K562 (cell line): Measurements from ENCODE around the gene EIF5B. TPM values are rescaled to one million over a fixed set of nuclear protein-coding genes. Genes with fewer than 3 reads are reported as not detected.

Experiments used
- ARID3A ChIP-seq: IDR thresholded peaks from 2 replicates; pipeline ENCODE4 v1.6.1; 2012; ENCODE audit warnings: low read depth, low read length, improper control_type of control experiment, borderline replicate concordance
- FOSL1 ChIP-seq: fragments of 200-800 bp; sonication (Bioruptor generic); conservative IDR thresholded peaks from 2 replicates; pipeline ENCODE4 v1.6.1; 2016; ENCODE audit warnings: missing genetic modification characterization, missing compliant biosample characterization
- FOXM1 ChIP-seq, 2 experiments: fragments of 450-650 bp in 1 of 2; sonication (generic) in 1 of 2; formaldehyde crosslinking in 1 of 2; IDR thresholded peaks; 2 replicates each; pipeline versions ENCODE4 v1.6.1 to v1.9.0; 2017 to 2022; ENCODE audit warnings: low read depth in 2 of 2, mild to moderate bottlenecking in 2 of 2, missing genetic modification reagents in 1 of 2, moderate library complexity in 1 of 2
- KLF13 ChIP-seq: fragments of 450-650 bp; IDR thresholded peaks from 2 replicates; pipeline ENCODE4 v1.6.1; 2016; ENCODE audit warnings: missing genetic modification characterization, low read depth, mild to moderate bottlenecking, missing compliant biosample characterization, moderate library complexity, borderline replicate concordance
- SMARCA4 ChIP-seq: fragments of 450-650 bp; IDR thresholded peaks from 2 replicates; pipeline ENCODE4 v1.6.1; 2016
- SNRNP70 ChIP-seq: fragments of 200-400 bp; formaldehyde crosslinking; optimal IDR thresholded peaks from 2 replicates; pipeline ENCODE3; 2017; ENCODE audit warnings: low read depth, low read length
- VEZF1 ChIP-seq: fragments of 200-800 bp; sonication (Bioruptor generic); IDR thresholded peaks from 2 replicates; pipeline ENCODE4 v1.6.1; 2017; ENCODE audit warnings: missing genetic modification characterization, missing compliant biosample characterization
- ZBTB17 ChIP-seq: fragments of 450-650 bp; formaldehyde crosslinking; IDR thresholded peaks from 2 replicates; pipeline ENCODE4 v1.4.0; 2020; ENCODE audit warnings: mild to moderate bottlenecking
- ZNF436 ChIP-seq: fragments of 250-450, 450-650 bp; sonication (Bioruptor Pico); formaldehyde crosslinking; IDR thresholded peaks from 2 replicates; pipeline ENCODE4 v1.7.0; 2020; ENCODE audit warnings: mild to moderate bottlenecking
- polyA plus RNA-seq, 8 experiments: library from polyadenylated mRNA; depleted of rRNA in 4 of 8; stranded (reverse) in 5 of 8; unstranded in 3 of 8; fragments of >200 nt; fragmentation: Nextera tagmentation in 2 of 8; fragmentation: Illumina TruSeq in 1 of 8; extraction: Ambion mirVana in 2 of 8; extraction: Trizol in 1 of 8; gene quantifications; 2 replicates each; pipeline versions ENCODE4 v1.2.1 to v1.2.3, GENCODE V29; 2011 to 2014; ENCODE audit warnings: inconsistent platforms in 1 of 8, missing spikeins in 1 of 8
- total RNA-seq, 7 experiments: library from RNA; depleted of rRNA in 6 of 7; stranded (reverse); fragments of >200 nt in 6 of 7; fragmentation: Illumina TruSeq in 2 of 7; extraction: Trizol in 2 of 7; gene quantifications; 2 replicates each; pipeline versions ENCODE4 v1.2.1 to v1.2.3, GENCODE V29; 2011 to 2021; ENCODE audit warnings: low replicate concordance in 1 of 7
- TF ChIP-seq, protein P1 (sequence below): IDR thresholded peaks from 2 replicates; pipeline ENCODE4 v1.6.1; 2016; ENCODE audit warnings: missing genetic modification characterization, missing compliant biosample characterization
- TF ChIP-seq, protein P2 (sequence below): fragments of 250-450 bp; sonication (Bioruptor Pico); IDR thresholded peaks from 2 replicates; pipeline ENCODE4 v1.9.0; 2021; ENCODE audit warnings: mild to moderate bottlenecking, inconsistent platforms
- TF ChIP-seq, protein P3 (sequence below): fragments of 200-800 bp; sonication (Bioruptor generic); IDR thresholded peaks from 2 replicates; pipeline ENCODE4 v1.6.1; 2016; ENCODE audit warnings: missing genetic modification characterization, missing compliant biosample characterization
- TF ChIP-seq, protein P4 (sequence below): conservative IDR thresholded peaks from 2 replicates; pipeline ENCODE4 v1.6.1; 2011; ENCODE audit warnings: low read depth, mild to moderate bottlenecking, low read length; ENCODE audit not compliant: control insufficient read depth

EIF5B gene
- total and polyA plus RNA-seq, 9 of the 15 experiments (the other 6 are each of a cell fraction or from before 2014, with no cell fraction given), result 26.5 to 143 (median 47.7) TPM

GRCh38 chr2:99336804-99337112 lies 431 bp upstream of the EIF5B start (continued):
- TF ChIP-seq FOXM1 (IDR thresholded peaks at IDR 0.05; ENCODE audit: low read depth) (no peak), FOXM1 (CRISPR knock-in tag; IDR thresholded peaks at IDR 0.05; ENCODE audit: low read depth) (0 out of 2 replicates have a peak, but pooled peaks have one; percentile 20), SMARCA4 (0 out of 2 replicates have a peak, but pooled peaks have one; percentile 14), ARID3A (no peak), SNRNP70 (no peak), KLF13 (tag) (no peak), ZNF436 (CRISPR knock-in tag) (no peak), FOSL1 (tag) (peak; percentile 50), ZBTB17 (CRISPR knock-in tag) (no peak), VEZF1 (no peak)
- TF ChIP-seq, protein P1, sequence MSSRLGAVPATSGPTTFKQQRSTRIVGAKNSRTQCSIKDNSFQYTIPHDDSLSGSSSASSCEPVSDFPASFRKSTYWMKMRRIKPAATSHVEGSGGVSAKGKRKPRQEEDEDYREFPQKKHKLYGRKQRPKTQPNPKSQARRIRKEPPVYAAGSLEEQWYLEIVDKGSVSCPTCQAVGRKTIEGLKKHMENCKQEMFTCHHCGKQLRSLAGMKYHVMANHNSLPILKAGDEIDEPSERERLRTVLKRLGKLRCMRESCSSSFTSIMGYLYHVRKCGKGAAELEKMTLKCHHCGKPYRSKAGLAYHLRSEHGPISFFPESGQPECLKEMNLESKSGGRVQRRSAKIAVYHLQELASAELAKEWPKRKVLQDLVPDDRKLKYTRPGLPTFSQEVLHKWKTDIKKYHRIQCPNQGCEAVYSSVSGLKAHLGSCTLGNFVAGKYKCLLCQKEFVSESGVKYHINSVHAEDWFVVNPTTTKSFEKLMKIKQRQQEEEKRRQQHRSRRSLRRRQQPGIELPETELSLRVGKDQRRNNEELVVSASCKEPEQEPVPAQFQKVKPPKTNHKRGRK (tag), result no peak
- TF ChIP-seq, protein P2, sequence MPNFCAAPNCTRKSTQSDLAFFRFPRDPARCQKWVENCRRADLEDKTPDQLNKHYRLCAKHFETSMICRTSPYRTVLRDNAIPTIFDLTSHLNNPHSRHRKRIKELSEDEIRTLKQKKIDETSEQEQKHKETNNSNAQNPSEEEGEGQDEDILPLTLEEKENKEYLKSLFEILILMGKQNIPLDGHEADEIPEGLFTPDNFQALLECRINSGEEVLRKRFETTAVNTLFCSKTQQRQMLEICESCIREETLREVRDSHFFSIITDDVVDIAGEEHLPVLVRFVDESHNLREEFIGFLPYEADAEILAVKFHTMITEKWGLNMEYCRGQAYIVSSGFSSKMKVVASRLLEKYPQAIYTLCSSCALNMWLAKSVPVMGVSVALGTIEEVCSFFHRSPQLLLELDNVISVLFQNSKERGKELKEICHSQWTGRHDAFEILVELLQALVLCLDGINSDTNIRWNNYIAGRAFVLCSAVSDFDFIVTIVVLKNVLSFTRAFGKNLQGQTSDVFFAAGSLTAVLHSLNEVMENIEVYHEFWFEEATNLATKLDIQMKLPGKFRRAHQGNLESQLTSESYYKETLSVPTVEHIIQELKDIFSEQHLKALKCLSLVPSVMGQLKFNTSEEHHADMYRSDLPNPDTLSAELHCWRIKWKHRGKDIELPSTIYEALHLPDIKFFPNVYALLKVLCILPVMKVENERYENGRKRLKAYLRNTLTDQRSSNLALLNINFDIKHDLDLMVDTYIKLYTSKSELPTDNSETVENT, result no peak
- TF ChIP-seq, protein P3, sequence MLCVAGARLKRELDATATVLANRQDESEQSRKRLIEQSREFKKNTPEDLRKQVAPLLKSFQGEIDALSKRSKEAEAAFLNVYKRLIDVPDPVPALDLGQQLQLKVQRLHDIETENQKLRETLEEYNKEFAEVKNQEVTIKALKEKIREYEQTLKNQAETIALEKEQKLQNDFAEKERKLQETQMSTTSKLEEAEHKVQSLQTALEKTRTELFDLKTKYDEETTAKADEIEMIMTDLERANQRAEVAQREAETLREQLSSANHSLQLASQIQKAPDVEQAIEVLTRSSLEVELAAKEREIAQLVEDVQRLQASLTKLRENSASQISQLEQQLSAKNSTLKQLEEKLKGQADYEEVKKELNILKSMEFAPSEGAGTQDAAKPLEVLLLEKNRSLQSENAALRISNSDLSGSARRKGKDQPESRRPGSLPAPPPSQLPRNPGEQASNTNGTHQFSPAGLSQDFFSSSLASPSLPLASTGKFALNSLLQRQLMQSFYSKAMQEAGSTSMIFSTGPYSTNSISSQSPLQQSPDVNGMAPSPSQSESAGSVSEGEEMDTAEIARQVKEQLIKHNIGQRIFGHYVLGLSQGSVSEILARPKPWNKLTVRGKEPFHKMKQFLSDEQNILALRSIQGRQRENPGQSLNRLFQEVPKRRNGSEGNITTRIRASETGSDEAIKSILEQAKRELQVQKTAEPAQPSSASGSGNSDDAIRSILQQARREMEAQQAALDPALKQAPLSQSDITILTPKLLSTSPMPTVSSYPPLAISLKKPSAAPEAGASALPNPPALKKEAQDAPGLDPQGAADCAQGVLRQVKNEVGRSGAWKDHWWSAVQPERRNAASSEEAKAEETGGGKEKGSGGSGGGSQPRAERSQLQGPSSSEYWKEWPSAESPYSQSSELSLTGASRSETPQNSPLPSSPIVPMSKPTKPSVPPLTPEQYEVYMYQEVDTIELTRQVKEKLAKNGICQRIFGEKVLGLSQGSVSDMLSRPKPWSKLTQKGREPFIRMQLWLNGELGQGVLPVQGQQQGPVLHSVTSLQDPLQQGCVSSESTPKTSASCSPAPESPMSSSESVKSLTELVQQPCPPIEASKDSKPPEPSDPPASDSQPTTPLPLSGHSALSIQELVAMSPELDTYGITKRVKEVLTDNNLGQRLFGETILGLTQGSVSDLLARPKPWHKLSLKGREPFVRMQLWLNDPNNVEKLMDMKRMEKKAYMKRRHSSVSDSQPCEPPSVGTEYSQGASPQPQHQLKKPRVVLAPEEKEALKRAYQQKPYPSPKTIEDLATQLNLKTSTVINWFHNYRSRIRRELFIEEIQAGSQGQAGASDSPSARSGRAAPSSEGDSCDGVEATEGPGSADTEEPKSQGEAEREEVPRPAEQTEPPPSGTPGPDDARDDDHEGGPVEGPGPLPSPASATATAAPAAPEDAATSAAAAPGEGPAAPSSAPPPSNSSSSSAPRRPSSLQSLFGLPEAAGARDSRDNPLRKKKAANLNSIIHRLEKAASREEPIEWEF, result no peak
- TF ChIP-seq, protein P4, sequence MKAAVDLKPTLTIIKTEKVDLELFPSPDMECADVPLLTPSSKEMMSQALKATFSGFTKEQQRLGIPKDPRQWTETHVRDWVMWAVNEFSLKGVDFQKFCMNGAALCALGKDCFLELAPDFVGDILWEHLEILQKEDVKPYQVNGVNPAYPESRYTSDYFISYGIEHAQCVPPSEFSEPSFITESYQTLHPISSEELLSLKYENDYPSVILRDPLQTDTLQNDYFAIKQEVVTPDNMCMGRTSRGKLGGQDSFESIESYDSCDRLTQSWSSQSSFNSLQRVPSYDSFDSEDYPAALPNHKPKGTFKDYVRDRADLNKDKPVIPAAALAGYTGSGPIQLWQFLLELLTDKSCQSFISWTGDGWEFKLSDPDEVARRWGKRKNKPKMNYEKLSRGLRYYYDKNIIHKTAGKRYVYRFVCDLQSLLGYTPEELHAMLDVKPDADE, result no peak
